Measurements from ENCODE around the gene ELMO1.

DNA sequence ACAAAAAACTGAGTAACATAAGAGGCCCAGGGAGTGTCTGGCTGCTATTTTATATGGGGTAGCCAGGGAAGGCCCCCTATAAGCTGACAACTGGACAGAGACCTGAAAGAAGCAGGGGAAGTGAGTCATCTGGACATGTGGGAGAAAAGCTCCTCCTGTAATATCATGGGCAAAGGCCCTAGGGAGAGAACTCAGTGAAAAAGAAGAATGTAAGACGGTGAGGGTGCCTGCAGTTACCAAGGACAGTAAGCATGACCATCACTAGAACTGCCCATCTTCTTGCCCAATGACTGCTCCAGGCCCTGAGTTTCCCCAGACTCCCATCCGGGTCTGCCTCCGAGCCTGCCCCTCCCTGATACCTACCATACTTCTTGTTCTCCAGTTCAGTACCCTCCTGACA is 2.3 kb downstream of the ELMO1 start:
- TF ChIP-seq, protein P1, sequence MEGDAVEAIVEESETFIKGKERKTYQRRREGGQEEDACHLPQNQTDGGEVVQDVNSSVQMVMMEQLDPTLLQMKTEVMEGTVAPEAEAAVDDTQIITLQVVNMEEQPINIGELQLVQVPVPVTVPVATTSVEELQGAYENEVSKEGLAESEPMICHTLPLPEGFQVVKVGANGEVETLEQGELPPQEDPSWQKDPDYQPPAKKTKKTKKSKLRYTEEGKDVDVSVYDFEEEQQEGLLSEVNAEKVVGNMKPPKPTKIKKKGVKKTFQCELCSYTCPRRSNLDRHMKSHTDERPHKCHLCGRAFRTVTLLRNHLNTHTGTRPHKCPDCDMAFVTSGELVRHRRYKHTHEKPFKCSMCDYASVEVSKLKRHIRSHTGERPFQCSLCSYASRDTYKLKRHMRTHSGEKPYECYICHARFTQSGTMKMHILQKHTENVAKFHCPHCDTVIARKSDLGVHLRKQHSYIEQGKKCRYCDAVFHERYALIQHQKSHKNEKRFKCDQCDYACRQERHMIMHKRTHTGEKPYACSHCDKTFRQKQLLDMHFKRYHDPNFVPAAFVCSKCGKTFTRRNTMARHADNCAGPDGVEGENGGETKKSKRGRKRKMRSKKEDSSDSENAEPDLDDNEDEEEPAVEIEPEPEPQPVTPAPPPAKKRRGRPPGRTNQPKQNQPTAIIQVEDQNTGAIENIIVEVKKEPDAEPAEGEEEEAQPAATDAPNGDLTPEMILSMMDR (IDR thresholded peaks at IDR 0.05) = no peak
- no peak for TF ChIP-seq POLR2A (IDR thresholded peaks at IDR 0.05)

All from lower leg skin (tissue), 3 donors.